Mesenchymal stem cell (in vitro differentiated cells and primary cell): ENCODE data around the gene PIGQ. TPM values are rescaled to one million over a fixed set of nuclear protein-coding genes. Genes with fewer than 3 reads are reported as not detected.

Experiments
- DNase-seq: peaks from one replicate; pipeline ENCODE4 v3.0.0-alpha.2; 2013
- H2AFZ ChIP-seq: one replicate; pipeline ENCODE4 v1.6.1; 2013; ENCODE audit warnings: low read depth, mild to moderate bottlenecking, control low read depth, inconsistent platforms, low read length, moderate library complexity
- H2AK5ac ChIP-seq: 2 replicates; pipeline ENCODE4 v1.6.1; 2013; ENCODE audit warnings: low read length, moderate library complexity, mild to moderate bottlenecking, inconsistent platforms; ENCODE audit not compliant: severe bottlenecking
- H2BK120ac ChIP-seq: one replicate; pipeline ENCODE4 v1.6.1; 2013; ENCODE audit warnings: low read depth, mild to moderate bottlenecking, inconsistent platforms, low read length, moderate library complexity
- H2BK12ac ChIP-seq, 2 experiments: one replicate each; pipeline ENCODE4 v1.6.1; 2013; ENCODE audit warnings: inconsistent platforms in 2 of 2, low read length in 2 of 2, mild to moderate bottlenecking in 2 of 2, moderate library complexity in 2 of 2, control low read depth in 1 of 2
- H2BK15ac ChIP-seq: one replicate; pipeline ENCODE4 v1.6.1; 2013; ENCODE audit warnings: mild to moderate bottlenecking, low read depth, inconsistent platforms; ENCODE audit not compliant: poor library complexity, severe bottlenecking
- H2BK5ac ChIP-seq: 2 replicates; pipeline ENCODE4 v1.6.1; 2013; ENCODE audit warnings: low read depth, mild to moderate bottlenecking, low read length, control low read depth, inconsistent platforms; ENCODE audit not compliant: poor library complexity, severe bottlenecking
- H3K14ac ChIP-seq, 2 experiments: one replicate each; pipeline ENCODE4 v1.6.1; 2013; ENCODE audit warnings: inconsistent platforms in 2 of 2, low read length in 2 of 2, control low read depth in 1 of 2, mild to moderate bottlenecking in 1 of 2, moderate library complexity in 1 of 2
- H3K18ac ChIP-seq, 2 experiments: one replicate each; pipeline ENCODE4 v1.6.1; 2013; ENCODE audit warnings: inconsistent platforms in 2 of 2, low read length in 2 of 2, control low read depth in 1 of 2, low read depth in 1 of 2, mild to moderate bottlenecking in 1 of 2
- H3K23ac ChIP-seq, 2 experiments: one replicate each; pipeline ENCODE4 v1.6.1; 2013; ENCODE audit warnings: inconsistent platforms in 2 of 2, low read length in 2 of 2, mild to moderate bottlenecking in 2 of 2, moderate library complexity in 2 of 2, control low read depth in 1 of 2
- H3K27ac ChIP-seq: 2 replicates; pipeline ENCODE4 v1.5.1; 2013; ENCODE audit warnings: mild to moderate bottlenecking, moderate library complexity, low read length, control low read depth, inconsistent platforms; ENCODE audit not compliant: poor library complexity, severe bottlenecking
- H3K27me3 ChIP-seq, 2 experiments: 2 replicates each; pipeline versions ENCODE4 v1.6.1 to v1.7.0; 2013; ENCODE audit warnings: low read length in 2 of 2, mild to moderate bottlenecking in 2 of 2, moderate library complexity in 2 of 2, control low read depth in 1 of 2, inconsistent platforms in 1 of 2; ENCODE audit not compliant: control insufficient read depth in 1 of 2, insufficient read depth in 1 of 2
- H3K36me3 ChIP-seq, 2 experiments: 2 replicates each; pipeline versions ENCODE4 v1.6.1 to v1.7.0; 2013; ENCODE audit warnings: low read length in 2 of 2, control low read depth in 1 of 2, inconsistent platforms in 1 of 2, low read depth in 1 of 2, mild to moderate bottlenecking in 1 of 2; ENCODE audit not compliant: insufficient read depth in 2 of 2, control insufficient read depth in 1 of 2
- H3K4ac ChIP-seq, 2 experiments: one replicate each; pipeline ENCODE4 v1.6.1; 2013; ENCODE audit warnings: inconsistent platforms in 2 of 2, low read length in 2 of 2, mild to moderate bottlenecking in 2 of 2, moderate library complexity in 2 of 2, control low read depth in 1 of 2, low read depth in 1 of 2
- H3K4me1 ChIP-seq: 2 replicates; pipeline ENCODE4 v1.6.1; 2013; ENCODE audit warnings: low read depth, low read length, control low read depth; ENCODE audit not compliant: control insufficient read depth, insufficient read depth
- H3K4me2 ChIP-seq: 2 replicates; pipeline ENCODE4 v1.6.1; 2013; ENCODE audit warnings: low read length, mild to moderate bottlenecking, inconsistent platforms; ENCODE audit not compliant: poor library complexity, severe bottlenecking
- H3K4me3 ChIP-seq, 2 experiments: 2 replicates each; pipeline versions ENCODE4 v1.5.1 to v1.7.0; 2013; ENCODE audit warnings: low read length in 2 of 2, mild to moderate bottlenecking in 2 of 2, control low read depth in 1 of 2, low read depth in 1 of 2; ENCODE audit not compliant: insufficient read depth in 1 of 2
- H3K79me1 ChIP-seq: replicated peaks from 2 replicates; pipeline ENCODE4 v1.6.1; 2013; ENCODE audit warnings: mild to moderate bottlenecking, control low read depth, low read length, inconsistent platforms; ENCODE audit not compliant: poor library complexity, severe bottlenecking
- H3K9ac ChIP-seq: 2 replicates; pipeline ENCODE4 v1.7.0; 2013; ENCODE audit warnings: mild to moderate bottlenecking, low read length, moderate library complexity
- H3K9me3 ChIP-seq: 2 replicates; pipeline ENCODE4 v1.7.0; 2013; ENCODE audit warnings: mild to moderate bottlenecking, low read length; ENCODE audit not compliant: control insufficient read depth
- H4K8ac ChIP-seq: one replicate; pipeline ENCODE4 v1.6.1; 2013; ENCODE audit warnings: inconsistent platforms, mild to moderate bottlenecking, low read length, moderate library complexity
- H4K91ac ChIP-seq: one replicate; pipeline ENCODE4 v1.6.1; 2013; ENCODE audit warnings: mild to moderate bottlenecking, low read length, inconsistent platforms
- WGBS: methylation state at CpG from one replicate; pipeline ENCODE4 v1.1.7; 2013; ENCODE audit warnings: mixed read lengths; 5-methylcytosine and 5-hydroxymethylcytosine counted together
- polyA plus RNA-seq, 2 experiments: library from polyadenylated mRNA; stranded (reverse); fragments of 200-250 nt; gene quantifications; one replicate each; pipeline ENCODE4 v1.2.3, GENCODE V29; 2013

The PIGQ gene
- 18.5 TPM for polyA plus RNA-seq (2013, experiment 1 of 2)
- polyA plus RNA-seq (2013, experiment 2 of 2) = 17.1 TPM

DNA sequence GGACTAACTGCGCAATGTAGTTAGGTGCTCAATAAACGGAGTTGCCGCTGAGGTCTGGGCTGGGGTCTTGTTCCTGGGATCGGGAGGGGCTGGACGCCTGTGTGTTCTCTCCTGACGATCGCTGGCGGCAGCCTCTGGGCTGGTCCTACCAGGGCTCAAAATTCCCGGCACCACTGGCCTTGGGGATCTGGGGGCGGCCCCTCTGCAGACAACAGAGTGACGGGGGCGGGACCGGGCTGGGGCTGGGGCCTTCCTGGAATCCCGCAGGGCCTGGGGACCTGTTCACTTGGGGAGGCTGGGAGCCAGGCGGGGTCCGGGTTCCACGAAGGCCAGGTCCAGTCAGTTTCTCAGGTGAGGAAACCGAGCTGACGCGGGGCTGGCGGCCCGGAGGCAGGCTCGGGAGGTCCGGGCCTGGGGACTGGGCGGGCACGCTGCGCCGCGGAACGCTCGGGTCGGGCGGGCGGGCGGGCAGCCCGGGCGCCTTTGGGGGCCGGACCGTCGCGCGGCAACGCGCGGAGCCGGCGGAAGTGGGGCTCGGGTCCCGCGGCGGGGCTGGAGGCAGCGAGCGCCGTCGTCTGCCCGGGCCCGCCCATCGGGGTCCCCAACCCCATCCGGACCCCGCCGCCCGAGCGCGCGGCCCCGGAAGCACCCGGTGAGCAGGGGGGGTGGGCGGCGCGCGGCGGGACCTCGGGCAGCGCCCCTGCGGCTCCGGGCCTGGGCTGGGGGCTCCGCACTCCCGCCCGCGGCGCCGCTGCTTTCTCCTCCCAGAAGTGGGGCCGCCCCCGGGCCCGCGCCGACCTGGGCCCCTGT, at the start of gene PIGQ:
TSS of gene PIGQ (plus strand) at position 524 of the 810 bp plus-strand sequence. CDS start 4,107 bp downstream, outside the sequence.
- Histone ChIP-seq H3K23ac (peak within 1 kb of the TSS in 1 of 2 experiments; percentile 20), H3K79me1 (peaks cover 21% of the 10 kb centered on the region), H3K4me1 (peaks cover 65% of the 10 kb centered on the region), H2AFZ (peak within 1 kb of the TSS; percentile 62), H3K9ac (peak within 1 kb of the TSS; percentile 88), H2BK15ac (peak within 1 kb of the TSS; percentile 91), H3K4me3 (peak within 1 kb of the TSS; percentile 88 to 90), H3K27me3 (no peaks in the 10 kb centered on the region), H2BK120ac (peak within 1 kb of the TSS; percentile 58), H4K8ac (peak within 1 kb of the TSS; percentile 96), H3K4ac (peak within 1 kb of the TSS; percentile 51 to 62), H2AK5ac (no peak within 1 kb of the TSS), H3K14ac (peak within 1 kb of the TSS in 1 of 2 experiments; percentile 55), H3K4me2 (peak within 1 kb of the TSS; percentile 94), H3K36me3 (peaks cover 7 to 27% of the 10 kb centered on the region in 2 experiments), H2BK5ac (peak within 1 kb of the TSS; percentile 92), H3K18ac (peak within 1 kb of the TSS; percentile 77 to 85), H4K91ac (peak within 1 kb of the TSS; percentile 90), H3K27ac (peak within 1 kb of the TSS; percentile 16), H2BK12ac (no peak within 1 kb of the TSS), H3K9me3 (no peaks in the 10 kb centered on the region)
- peak; percentile 79 for DNase-seq
- WGBS = 4% methylated on average over 54 of the region's 87 CpGs

DNA sequence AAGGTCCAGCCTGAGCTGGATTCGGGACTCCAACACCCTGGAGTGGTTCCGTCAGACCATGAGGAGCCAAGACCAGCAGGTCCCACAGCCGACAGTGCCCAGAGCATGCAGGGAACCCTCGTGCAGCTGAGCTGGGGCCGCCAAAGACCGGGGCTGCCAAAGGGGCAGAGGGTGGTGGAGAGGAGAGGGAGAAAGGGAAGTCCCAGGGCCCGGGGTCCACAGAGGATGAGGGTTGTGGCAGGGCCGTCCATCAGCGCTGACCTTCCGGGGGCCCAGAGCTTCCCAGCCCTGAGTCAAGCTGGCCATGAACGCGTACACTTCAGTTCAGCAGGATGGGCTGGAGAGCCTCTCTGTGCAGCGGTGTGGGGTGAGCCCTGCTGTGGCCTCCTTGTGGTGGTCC, 48.9 kb upstream of the PIGQ start:
- H3K18ac ChIP-seq = no peak overlapping the region
- H3K14ac ChIP-seq = no peak overlapping the region
- no peak overlapping the region for H3K23ac ChIP-seq
- DNase-seq = no peak
- no peak overlapping the region for H3K27ac ChIP-seq
- no peak overlapping the region for H3K4ac ChIP-seq
- H3K9me3 ChIP-seq = no peaks in the 10 kb centered on the region
- H3K4me3 ChIP-seq = no peak overlapping the region
- H3K4me1 ChIP-seq = peaks cover 19% of the 10 kb centered on the region
- H2BK5ac ChIP-seq = no peak overlapping the region
- H2AFZ ChIP-seq = no peak overlapping the region
- H3K9ac ChIP-seq = no peak overlapping the region
- no peak overlapping the region for H4K91ac ChIP-seq
- H3K36me3 ChIP-seq = peaks cover 41 to 67% of the 10 kb centered on the region in 2 experiments
- H2AK5ac ChIP-seq = no peak overlapping the region
- 96% methylated on average over 13 of the region's 13 CpGs for WGBS
- H3K27me3 ChIP-seq = no peaks in the 10 kb centered on the region
- H2BK12ac ChIP-seq = no peak overlapping the region
- H2BK120ac ChIP-seq = no peak overlapping the region
- H4K8ac ChIP-seq = no peak overlapping the region
- no peak overlapping the region for H2BK15ac ChIP-seq
- H3K4me2 ChIP-seq = no peak overlapping the region
- peaks cover 13% of the 10 kb centered on the region for H3K79me1 ChIP-seq

DNA sequence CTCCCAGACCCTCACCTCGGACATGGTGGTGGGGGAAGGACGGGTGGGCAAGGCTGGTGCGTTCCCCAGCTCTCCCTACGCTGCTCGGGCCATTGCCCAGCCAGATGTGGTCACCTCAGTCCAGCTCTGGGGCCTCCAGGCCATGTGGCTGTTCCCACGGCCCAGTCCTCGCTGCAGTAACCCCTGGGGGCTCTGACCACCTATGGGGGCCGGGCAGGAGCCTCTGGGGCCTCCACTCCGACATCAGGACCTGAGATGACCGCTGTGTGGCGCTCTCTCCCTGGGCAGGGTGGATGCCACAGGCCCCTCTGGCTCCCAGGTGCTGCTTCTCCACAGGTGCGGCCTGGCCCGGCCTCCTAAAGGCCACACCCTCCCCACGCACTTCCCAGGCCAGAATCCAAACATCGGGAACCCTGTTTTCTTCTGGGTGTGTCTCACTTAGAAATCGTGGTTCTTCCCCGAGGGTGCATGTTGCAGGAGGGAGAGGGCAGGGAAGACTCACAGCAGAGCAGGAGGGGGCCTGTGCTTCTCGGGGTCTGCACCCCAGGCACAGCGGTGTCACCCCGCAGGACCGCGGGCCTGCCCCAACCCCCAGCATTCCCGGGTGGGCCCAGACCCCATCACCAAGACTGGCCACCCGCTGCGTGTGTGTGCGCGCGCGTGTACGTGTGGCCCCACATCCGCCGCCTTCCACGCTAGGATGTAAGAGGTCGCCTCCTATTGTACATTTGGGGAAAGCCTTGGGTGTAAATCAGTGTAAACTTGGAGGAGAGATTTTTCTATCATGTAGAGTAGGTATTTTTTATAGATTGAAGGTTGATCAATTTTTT, 48.2 kb upstream of the PIGQ start:
- H3K27ac ChIP-seq = no peak overlapping the region
- peak overlapping the region; percentile 8 for H2BK15ac ChIP-seq
- peaks cover 26% of the 10 kb centered on the region for H3K4me1 ChIP-seq
- H3K4ac ChIP-seq = no peak overlapping the region
- no peak overlapping the region for H4K91ac ChIP-seq
- H3K23ac ChIP-seq = no peak overlapping the region
- 89% methylated on average over 33 of the region's 34 CpGs for WGBS
- H2BK5ac ChIP-seq = no peak overlapping the region
- no peaks in the 10 kb centered on the region for H3K27me3 ChIP-seq
- H3K18ac ChIP-seq = no peak overlapping the region
- H2AK5ac ChIP-seq = no peak overlapping the region
- no peak overlapping the region for H2BK12ac ChIP-seq
- H4K8ac ChIP-seq = peak overlapping the region; percentile 2
- H2AFZ ChIP-seq = no peak overlapping the region
- H3K9me3 ChIP-seq = no peaks in the 10 kb centered on the region
- peaks cover 36 to 63% of the 10 kb centered on the region in 2 experiments for H3K36me3 ChIP-seq
- H3K14ac ChIP-seq = no peak overlapping the region
- DNase-seq = no peak
- no peak overlapping the region for H3K9ac ChIP-seq
- H3K4me2 ChIP-seq = no peak overlapping the region
- peaks cover 13% of the 10 kb centered on the region for H3K79me1 ChIP-seq
- H3K4me3 ChIP-seq = no peak overlapping the region
- H2BK120ac ChIP-seq = no peak overlapping the region
